GM21717 (cell line): ENCODE measurements around the gene PLA2G6.
"Not testable (repeated sequence)": the region's sequence is repeated elsewhere in the genome, so short reads cannot be mapped to it uniquely, and the experiment has no call there.

Source experiments
- ATAC-seq: cut with Tn5 transposase; IDR thresholded peaks from one replicate; pipeline ENCODE4 v1.9.1; 2021; ENCODE audit warnings: mild to moderate bottlenecking, moderate library complexity; ENCODE audit not compliant: unreplicated experiment

Gene PLA2G6

GRCh38 chr22:38193580-38193979 lies 11.9 kb upstream of the PLA2G6 start:
- ATAC-seq: no peak

- ATAC-seq: no peak
Measured at GRCh38 chr22:38192475-38192863, 10.8 kb upstream of the PLA2G6 start.

DNA sequence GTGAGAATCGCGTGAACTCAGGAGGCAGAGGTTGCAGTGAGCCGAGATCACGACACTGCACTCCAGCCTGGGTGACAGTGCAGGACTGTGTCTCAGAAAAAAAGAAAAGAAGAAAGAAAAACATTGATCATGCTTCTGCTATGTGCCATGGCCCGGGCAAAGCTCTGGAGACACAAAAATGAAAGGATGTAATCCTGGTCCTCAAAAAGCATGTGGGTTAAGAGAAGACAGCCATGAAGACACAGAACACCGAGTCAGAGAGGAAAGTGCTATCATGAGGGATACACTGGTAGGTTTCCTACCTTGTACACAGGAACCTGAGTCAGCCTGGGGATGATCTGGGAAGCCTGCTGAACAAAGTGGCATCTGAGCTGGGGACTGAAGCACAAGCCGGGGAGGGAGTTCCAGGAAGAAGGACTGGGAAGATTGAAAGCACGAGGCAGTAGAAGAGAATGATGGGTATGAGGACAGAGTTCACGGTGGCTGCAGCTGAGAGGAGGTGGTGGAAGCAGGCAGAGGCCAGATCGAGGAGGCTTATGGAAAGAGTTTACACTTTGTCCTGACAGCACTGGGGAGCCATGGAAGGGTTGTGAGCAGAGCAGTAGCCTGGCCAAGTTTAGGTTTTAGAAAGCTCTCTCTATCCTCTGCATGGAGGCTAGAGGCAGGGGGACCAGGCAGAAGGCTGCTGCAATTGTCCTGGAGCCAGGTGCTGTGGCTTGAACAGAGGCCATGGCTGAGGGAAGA lies 10.3 kb upstream of the PLA2G6 start:
- ATAC-seq: no peak

DNA sequence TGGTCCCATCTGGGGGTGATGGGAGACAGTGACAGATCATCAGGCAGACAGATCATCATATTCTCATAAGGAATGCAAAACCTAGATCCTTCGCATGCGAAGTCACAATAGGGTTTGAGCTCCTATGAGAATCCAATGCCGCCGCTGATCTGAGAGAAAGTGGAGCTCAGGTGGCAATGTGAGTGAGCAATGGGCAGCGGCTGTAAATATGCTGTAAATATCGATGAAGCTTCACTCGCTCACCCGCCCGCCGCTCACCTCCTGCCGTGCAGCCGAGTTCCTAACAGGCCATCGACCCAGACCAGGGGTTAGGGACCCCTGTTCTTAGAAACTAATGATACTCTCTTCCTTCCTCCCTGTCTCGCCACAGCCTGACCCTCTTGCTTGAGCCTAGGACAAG lies 9.4 kb upstream of the PLA2G6 start:
- no peak for ATAC-seq

DNA sequence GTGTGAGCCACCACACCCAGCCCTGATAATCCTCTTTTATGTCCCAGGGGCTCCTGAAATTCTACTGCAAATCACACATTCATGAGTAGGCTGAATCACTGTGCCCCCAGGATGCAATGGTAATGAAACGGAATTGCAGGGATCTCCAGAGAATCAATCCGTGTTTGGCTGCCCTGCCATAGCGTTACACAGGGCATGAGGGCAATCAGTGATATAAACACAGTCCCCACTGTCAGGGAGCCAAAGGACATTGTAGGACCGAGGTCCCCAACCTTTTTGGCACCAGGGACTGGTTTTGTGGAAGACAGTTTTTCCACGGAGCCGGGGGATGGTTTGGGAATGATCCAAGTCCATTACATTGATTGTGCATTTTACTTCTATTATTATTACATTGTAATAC lies 9.0 kb upstream of the PLA2G6 start:
- ATAC-seq: no peak

- no peak for ATAC-seq
Measured at GRCh38 chr22:38189104-38189503, 7.5 kb upstream of the PLA2G6 start.

- ATAC-seq: no peak
Measured at GRCh38 chr22:38187413-38188212, 6.0 kb upstream of the PLA2G6 start.

DNA sequence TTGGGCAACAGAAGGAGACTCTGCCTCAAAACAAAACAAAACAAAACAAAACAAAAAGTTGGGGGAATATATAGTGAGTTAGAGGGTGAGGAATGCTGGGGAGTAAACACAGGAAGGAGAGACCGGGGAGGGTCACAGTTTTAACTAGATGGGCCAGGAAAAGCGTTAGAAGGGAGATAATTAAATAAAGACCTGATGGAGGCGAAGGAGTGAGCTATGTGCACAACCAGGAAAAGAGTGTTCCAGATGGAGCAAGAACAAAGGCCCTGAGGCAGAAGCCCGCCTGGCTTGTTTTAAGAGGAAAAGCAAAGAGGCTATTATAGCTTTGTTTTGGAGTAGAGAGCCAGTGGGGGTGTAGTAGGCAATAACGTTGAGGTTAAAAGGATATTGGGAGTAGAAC lies 4.8 kb upstream of the PLA2G6 start:
- ATAC-seq: no peak

- ATAC-seq: no peak
Measured at GRCh38 chr22:38184788-38185187, 3.2 kb upstream of the PLA2G6 start.

DNA sequence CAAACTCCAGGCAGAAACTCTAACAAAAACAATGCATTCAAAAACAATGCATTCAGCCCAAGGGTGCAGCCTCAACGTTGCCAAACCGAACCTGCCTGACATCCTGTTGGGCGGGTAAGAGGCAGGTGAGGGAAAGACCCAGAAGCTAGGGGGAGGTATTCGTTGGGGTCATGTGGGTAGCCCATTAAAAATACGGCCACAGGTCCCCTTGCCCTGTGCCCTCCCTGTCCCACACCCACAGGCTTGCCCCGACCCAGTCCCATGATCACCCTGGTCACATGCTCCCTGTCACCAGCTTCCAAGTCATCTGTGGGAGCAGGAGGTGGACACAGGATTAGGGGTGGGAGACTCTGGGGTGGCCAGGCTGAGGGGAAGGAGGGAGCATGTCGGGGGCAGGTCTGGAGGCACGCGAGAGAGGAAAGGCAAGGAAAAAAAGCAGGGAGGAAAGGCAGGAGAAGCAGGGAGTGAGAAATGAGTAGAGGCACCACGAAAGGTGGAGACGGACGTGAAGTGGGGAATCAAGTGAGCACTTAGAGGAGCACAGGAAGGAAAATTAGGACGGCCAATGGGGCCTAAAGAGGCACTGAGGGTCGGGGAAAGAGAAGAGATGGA lies 683 bp downstream of the PLA2G6 start:
- no peak for ATAC-seq

DNA sequence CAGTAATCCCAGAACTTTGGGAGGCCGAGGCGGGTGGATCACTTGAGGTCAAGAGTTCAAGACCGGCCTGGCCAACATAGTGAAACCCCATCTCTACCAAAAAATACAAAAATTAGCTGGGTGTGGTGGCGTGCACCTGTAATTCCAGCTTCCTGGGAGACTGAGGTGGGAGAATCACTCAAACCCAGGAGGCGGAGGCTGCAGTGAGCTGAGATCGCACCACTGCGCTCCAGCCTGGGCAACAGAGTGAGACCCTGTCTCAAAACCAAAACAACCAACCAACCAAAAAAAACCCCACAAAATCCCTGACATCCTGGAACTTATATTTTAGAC lies 3.1 kb downstream of the PLA2G6 start:
- not testable (repeated sequence) for ATAC-seq

GRCh38 chr22:38177926-38178604 lies 3.6 kb downstream of the PLA2G6 start:
- ATAC-seq: no peak

- ATAC-seq: not testable (repeated sequence)
Measured at GRCh38 chr22:38177571-38177925, 4.1 kb downstream of the PLA2G6 start.

- ATAC-seq: no peak
Measured at GRCh38 chr22:38177044-38177443, 4.6 kb downstream of the PLA2G6 start.

DNA sequence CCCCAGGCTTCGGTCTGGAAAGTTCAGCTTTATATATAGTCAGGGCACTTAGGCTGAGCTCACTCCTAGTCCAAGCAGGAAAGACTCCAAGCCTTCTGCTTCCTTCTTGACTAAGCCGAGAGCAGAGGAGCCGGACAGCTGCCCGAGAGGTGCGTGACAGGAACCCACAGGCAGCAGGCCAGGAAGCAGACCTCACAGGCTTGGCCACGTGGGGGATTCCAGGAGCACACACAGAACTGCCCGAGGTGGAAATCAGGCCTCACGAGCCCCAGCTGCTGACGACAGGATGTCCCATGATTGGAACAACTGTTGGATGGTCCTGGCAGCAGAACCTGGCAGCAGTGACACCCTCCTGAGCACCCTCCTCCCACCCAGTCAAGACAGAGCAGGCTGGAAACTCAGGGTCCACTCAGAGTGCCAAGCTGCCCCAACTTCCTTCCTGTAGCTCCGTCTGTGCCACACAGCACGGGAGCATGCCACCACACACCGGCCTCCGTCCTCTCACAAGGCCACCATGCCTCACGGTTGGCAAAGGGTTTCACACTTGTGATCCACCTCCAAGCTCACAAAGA lies 5.4 kb downstream of the PLA2G6 start:
- ATAC-seq: no peak

DNA sequence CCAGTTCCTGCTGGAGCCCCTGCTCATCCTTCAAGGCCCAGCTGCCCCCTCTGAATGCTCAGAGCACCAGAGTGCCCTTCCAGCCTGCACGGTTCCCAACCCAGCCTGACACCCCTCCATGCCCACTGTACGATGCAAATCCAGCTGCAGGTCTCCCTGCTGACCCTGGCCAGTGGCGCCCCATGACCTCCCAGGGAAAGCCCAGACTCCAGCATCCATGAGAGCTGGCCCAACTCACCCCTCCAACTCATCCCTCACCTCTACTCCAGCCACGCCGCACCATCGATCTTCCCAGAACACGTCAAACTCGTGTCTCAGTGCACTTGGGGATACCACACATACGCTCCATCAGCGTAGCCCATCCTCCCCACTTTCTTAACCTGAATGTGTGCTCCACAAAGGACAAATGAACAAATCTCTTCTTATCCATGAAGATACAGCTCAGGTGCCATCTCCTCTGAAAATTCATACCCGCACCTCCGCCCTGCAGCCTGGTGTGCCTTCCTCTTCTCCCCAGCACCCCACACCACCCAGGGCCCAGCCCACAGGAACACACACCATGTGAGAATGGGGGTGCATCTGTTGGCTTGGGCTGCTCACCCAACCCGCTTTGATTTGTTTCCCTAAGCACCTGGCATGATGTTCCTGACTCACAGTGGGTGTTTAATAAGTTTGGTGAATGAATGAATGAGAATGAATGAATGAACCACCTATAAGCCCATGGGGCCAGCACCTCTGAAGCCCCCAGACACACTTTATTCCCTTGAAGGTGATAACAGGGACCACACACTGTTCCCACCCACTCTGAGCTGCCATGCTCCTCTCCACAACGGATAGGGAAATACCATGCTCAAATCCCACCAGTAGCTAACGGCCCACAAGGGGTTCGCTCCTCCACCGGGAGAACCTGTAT lies 6.2 kb downstream of the PLA2G6 start:
- ATAC-seq: no peak

DNA sequence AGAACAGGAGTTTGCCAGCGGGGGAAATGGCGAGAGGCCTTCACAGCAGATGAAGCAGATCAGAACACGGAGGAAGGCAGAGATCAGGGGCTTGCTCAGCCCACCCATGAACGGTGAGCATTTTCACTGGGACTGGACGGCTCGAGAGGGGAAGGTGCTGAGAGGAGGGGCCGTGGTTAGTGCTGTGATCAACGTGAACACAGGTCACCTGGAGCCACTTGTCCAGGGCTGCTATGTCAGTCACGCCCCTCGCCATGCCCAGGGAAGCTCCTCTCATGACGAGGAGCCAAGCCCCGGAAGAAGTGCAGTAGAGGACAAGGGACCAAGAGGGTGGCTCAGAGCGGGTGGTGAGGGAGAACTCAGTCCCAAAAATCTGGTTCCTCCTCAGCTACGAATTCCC lies 7.0 kb downstream of the PLA2G6 start:
- no peak for ATAC-seq

DNA sequence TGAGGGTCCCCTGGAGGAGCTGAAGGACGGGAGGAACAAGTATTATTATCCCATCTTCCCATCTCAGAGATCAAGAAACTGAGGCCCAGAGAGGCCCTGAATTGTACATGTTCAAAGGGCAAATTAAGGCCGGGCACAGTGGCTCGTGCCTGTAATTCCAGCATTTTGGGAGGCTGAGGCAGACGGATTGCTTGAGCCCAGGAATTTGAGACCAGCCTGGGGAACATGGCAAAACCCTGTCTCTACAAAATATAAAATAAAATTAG lies 8.1 kb downstream of the PLA2G6 start:
- no peak for ATAC-seq

DNA sequence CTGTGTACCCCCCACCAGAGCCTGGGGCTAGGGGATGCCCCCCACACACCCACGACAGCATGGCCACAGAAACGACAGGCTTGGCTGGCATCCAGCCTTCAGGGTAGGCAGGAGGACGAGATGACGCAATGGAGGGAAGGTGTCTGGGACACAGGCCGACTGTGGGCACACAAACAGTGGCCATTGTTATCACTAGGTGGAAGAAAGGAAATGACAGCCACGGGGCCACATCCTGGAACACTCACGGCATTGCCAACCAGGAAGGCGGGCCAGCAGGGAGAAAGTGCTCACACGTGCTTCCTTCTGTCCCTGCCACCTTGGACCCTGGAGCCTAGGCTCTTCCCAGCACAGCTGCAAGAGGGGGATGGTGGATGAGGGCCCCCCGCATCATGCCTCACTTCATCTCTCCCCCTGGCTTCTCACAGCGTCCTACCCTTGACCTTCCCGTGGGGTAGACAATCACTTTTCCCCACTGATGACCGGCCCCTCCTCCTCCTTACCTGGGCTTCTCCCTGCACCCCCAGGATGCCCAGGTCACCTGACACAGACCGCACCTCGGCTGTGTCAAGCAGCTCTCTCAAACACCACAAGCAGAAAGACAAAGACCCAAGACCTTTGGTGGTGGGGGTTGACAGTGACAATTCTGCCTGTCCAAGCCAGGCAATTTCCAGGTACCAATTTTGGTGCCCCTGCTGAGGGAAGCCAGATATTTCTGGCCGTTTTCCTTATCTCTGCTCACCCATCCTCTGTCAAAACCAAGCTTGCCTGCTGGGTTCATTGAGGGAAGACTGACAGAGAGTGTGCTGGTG lies 8.6 kb downstream of the PLA2G6 start:
- no peak for ATAC-seq
